ENCODE measurements around the gene HIC1. TPM values are rescaled to one million over a fixed set of nuclear protein-coding genes. Genes with fewer than 3 reads are reported as not detected.

HIC1 gene
- total and polyA plus RNA-seq, 2 of the 4 experiments (the other 2 are of a cell fraction) = 10.4 to 23.0 TPM

GRCh38 chr17:2094891-2095535 lies 40.1 kb downstream of the HIC1 start (continued):
- TF ChIP-seq RAD21 (IDR thresholded peaks at IDR 0.05; ENCODE audit: low read length) (peak; percentile 91), BHLHE40 (IDR thresholded peaks at IDR 0.05; ENCODE audit: low read depth, low read length) (no peak)

- H2AK9ac ChIP-seq (replicated peaks; ENCODE audit: low read depth, low read length, poor library complexity) = no peak overlapping the region
- H4K20me1 ChIP-seq (ENCODE audit: insufficient read depth, low read length) = no peaks in the 10 kb centered on the region; the same call in 1 of the 2 replicates
- no peak overlapping the region for H3K27ac ChIP-seq (ENCODE audit: insufficient read depth, low read length)
- ATAC-seq (ENCODE audit: low read depth) = no peak
- ChIA-PET CTCF (interaction anchor here (1.1 to 2.7 kb wide), 4 partner anchors 9 to 164 kb away, joined by 3 to 22 read pairs (median 6); no protein-coding TSS in a partner anchor), POLR2A (ENCODE audit: unreplicated experiment) (no interaction called here)
- no peak overlapping the region; the same call in 1 of the 2 replicates for H3K18ac ChIP-seq (ENCODE audit: low read depth, low read length)
- H4K91ac ChIP-seq (ENCODE audit: insufficient read depth, low read depth, low read length) = peak overlapping the region; percentile 66; the same call in 1 of the 2 replicates
- 0 out of 2 replicates have a peak overlapping the region, but pooled peaks have one; percentile 10 for H3K9ac ChIP-seq (ENCODE audit: low read depth, low read length)
- no peaks in the 10 kb centered on the region; the same call in 1 of the 2 replicates for H3K36me3 ChIP-seq (ENCODE audit: control insufficient read depth, insufficient read depth, low read length)
- no TSS peak for BruUV-seq (replicated peaks)
- no peak overlapping the region for H2AFZ ChIP-seq (replicated peaks; ENCODE audit: low read length, poor library complexity)
- in situ Hi-C loops (cut with MboI; ENCODE audit: low sequenced_read_pairs) = no loop called here
- peak overlapping the region; percentile 72 for H3K4ac ChIP-seq (ENCODE audit: low read depth, low read length)
- dilution Hi-C loops (cut with HindIII; ENCODE audit: low sequenced_read_pairs, unreplicated experiment) = no loop called here
- no peaks in the 10 kb centered on the region for H3K9me3 ChIP-seq (ENCODE audit: control insufficient read depth, insufficient read depth, low read length)
- peak overlapping the region; percentile 16; the same call in 1 of the 2 replicates for H2BK20ac ChIP-seq (ENCODE audit: low read depth, low read length)
- no peak overlapping the region for H3K56ac ChIP-seq (ENCODE audit: extremely low read depth, insufficient read depth, low read length)
- H2BK15ac ChIP-seq (ENCODE audit: low read depth, low read length) = peak overlapping the region; percentile 27; the same call in 1 of the 3 replicates
- peaks cover 15 to 63% of the 10 kb centered on the region in 2 experiments for H3K79me1 ChIP-seq (ENCODE audit: low read depth in 1 of 2, low read length in 2 of 2)
- H3K4me1 ChIP-seq (ENCODE audit: control insufficient read depth, insufficient read depth, low read length) = peaks cover 7% of the 10 kb centered on the region; the same call in 1 of the 2 replicates
- no peak overlapping the region for H3K23ac ChIP-seq (ENCODE audit: low read depth, low read length)
- H3K4me3 ChIP-seq (ENCODE audit: insufficient read depth, low read depth, low read length) = no peak overlapping the region
- H4K8ac ChIP-seq (ENCODE audit: low read depth in 2 of 2, low read length in 2 of 2) = peak overlapping the region in 1 of 2 experiments; percentile 15; a peak in 1 of 4 replicates
- H3K9me1 ChIP-seq (ENCODE audit: insufficient read depth, low read length) = peaks cover 25% of the 10 kb centered on the region
- peak overlapping the region; percentile 43 for H3K14ac ChIP-seq (replicated peaks; ENCODE audit: low read depth, low read length)
- H2AK5ac ChIP-seq (ENCODE audit: low read depth, low read length) = peak overlapping the region; percentile 72; the same call in 1 of the 2 replicates
- DNase-seq = no peak
- no peak overlapping the region for H3K4me2 ChIP-seq (ENCODE audit: low read depth, low read length)
- H4K5ac ChIP-seq (ENCODE audit: low read depth, low read length) = peak overlapping the region; percentile 34; the same call in 1 of the 2 replicates
- intact Hi-C loops (cut with micrococcal nuclease) = loop anchor here (1.0 kb wide), 1 partner anchor 149 kb away; no protein-coding TSS in a partner anchor
- H3K27me3 ChIP-seq (ENCODE audit: control insufficient read depth, insufficient read depth, low read length) = no peaks in the 10 kb centered on the region
- 100% methylated on average over 1 of the region's 10 CpGs; no CpG with 5 or more reads in 1 of the 2 experiments for WGBS, 2 experiments (ENCODE audit: extremely low coverage in 2 of 2, insufficient read length in 1 of 2)
- H2BK5ac ChIP-seq (ENCODE audit: low read depth, low read length, poor library complexity, severe bottlenecking) = peak overlapping the region; percentile 35
- H2BK120ac ChIP-seq (ENCODE audit: low read depth, low read length) = peak overlapping the region; percentile 52; the same call in 1 of the 2 replicates
- TF ChIP-seq CEBPB (IDR thresholded peaks at IDR 0.05; ENCODE audit: low read depth, low read length) (no peak), MAZ (IDR thresholded peaks at IDR 0.05; ENCODE audit: borderline replicate concordance, low read depth, low read length) (no peak), CTCF (conservative IDR thresholded peaks at IDR 0.05; ENCODE audit: low read depth, low read length) (no peak), ELK1 (IDR thresholded peaks at IDR 0.05; ENCODE audit: borderline replicate concordance, low read depth, low read length) (no peak), MXI1 (IDR thresholded peaks at IDR 0.05; ENCODE audit: borderline replicate concordance, low read depth, low read length) (no peak), RFX5 (IDR thresholded peaks at IDR 0.05; ENCODE audit: low read depth, low read length) (no peak), RCOR1 (IDR thresholded peaks at IDR 0.05; ENCODE audit: insufficient replicate concordance, low read length) (no peak), CHD1 (IDR thresholded peaks at IDR 0.05; ENCODE audit: low read depth, low read length) (no peak), NFE2L2 (IDR thresholded peaks at IDR 0.05; ENCODE audit: low read depth, low read length) (no peak), FOS (IDR thresholded peaks at IDR 0.05; ENCODE audit: low read depth, low read length) (no peak)
Measured at GRCh38 chr17:2095536-2095910, 40.6 kb downstream of the HIC1 start.
